GM19372 (cell line): ENCODE measurements around the gene LRRC17.
"Not testable (repeated sequence)": the region's sequence is repeated elsewhere in the genome, so short reads cannot be mapped to it uniquely, and the experiment has no call there.

ENCODE experiments used
- ATAC-seq: cut with Tn5 transposase; IDR thresholded peaks from one replicate; pipeline ENCODE4 v1.9.1; 2021; ENCODE audit warnings: mild to moderate bottlenecking, low read depth, moderate library complexity; ENCODE audit not compliant: unreplicated experiment

The LRRC17 gene

DNA sequence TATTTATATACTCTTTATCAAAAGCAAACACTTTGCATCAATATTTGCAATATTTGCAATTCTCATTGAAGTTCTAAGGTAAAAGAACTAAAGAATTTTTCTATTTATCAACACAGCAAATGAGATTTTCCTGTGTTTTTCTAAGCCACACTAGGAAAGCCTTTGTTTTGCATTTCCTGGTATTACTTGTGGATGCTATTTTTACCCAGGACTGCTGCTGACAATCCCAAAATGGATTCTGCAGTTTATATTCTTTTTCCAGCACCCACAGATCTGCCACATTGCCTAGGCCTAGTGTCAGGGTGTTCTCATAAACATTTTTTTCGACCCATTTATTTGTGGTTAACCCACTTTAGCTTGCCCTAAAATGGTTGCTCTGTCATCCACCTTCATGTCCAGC is 25.9 kb downstream of the LRRC17 start:
- no peak for ATAC-seq

DNA sequence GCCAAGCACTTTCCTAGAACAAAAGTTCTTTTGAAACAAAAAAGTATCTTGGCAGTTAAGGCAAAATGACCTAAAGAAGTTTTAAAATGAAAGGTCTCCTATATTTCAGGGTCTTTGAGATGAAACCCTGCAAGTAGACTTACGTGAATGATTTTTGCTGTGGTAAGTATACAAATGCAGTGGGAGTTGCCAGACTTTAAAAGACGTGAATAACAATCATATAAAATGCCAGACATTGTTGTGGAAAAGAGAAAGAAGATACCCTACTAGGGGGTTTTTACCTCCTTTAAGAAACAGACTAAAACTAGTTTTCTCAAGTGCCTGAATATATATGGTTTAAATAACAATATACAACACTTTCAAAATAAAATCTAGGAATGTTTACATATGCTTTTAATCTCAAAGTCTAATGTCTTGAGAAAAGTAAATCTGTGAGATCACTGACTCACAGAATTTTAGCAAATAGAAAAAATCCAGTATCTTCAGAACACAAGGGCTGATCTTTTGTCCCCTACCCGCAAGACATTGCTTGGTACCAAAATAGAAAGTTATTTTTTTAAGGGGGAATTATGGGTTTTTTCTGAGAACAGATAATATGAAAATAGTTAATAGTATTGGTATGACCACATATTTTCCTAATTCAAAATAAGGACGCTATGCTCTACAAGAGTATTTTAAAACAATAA is 29.5 kb downstream of the LRRC17 start:
- ATAC-seq = no peak

DNA sequence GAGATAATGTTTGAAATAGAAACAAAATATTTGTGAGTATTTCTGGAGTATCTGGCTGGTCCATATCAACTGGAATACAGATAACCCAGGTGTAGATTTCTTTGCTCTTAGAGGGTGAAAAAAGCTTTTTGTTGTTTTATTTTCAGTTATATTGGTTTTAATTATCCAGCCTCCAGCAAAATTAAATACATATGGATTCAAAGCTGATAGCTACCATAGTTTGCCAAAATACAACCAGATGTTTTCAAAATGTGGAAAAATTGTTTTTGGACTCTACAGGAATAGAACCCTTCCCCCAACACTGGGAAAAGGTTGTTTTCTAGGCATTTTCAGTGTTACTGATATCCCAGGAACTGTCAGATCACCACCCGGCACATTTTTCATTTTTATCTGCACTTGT is 30.1 kb downstream of the LRRC17 start:
- no peak for ATAC-seq

DNA sequence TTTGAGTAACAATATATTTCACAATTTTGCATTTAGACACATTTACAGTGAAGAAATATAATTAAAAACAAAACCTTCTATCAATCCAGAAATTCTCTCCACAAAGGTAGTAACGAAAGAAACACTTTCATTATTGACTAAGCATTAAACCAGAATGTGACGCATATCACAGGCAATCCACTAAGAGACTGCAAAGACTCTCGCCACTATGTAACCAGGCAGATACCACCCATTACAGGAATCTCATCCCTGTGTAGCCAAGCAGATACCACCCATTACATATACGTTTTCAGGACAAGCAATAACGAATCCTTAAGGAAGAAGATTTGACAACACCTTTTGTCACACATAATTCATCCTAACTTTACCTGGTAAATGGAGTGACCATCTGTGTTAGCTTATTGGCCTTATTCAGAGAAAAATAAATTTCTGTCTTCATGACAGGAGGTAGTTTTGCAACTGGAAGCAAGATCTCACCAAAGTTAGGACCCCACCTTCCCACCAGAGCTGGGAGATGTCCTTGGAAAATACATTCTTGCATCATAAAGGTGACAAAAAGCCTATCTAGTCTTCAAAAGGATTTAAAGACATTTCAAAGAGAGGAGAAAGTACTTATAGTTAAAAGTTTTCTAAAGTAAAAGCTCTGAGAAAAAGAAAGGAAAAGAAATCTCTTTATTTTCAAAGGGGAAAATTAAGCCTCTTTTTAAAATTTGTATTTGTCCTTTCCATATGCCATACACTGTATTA is 30.8 kb downstream of the LRRC17 start:
- ATAC-seq = no peak

DNA sequence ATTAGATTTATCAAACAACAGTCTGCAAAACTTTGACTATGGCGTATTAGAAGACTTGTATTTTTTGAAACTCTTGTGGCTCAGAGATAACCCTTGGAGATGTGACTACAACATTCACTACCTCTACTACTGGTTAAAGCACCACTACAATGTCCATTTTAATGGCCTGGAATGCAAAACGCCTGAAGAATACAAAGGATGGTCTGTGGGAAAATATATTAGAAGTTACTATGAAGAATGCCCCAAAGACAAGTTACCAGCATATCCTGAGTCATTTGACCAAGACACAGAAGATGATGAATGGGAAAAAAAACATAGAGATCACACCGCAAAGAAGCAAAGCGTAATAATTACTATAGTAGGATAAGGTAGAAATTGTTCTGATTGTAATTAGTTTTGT is 31.4 kb downstream of the LRRC17 start:
- no peak for ATAC-seq

DNA sequence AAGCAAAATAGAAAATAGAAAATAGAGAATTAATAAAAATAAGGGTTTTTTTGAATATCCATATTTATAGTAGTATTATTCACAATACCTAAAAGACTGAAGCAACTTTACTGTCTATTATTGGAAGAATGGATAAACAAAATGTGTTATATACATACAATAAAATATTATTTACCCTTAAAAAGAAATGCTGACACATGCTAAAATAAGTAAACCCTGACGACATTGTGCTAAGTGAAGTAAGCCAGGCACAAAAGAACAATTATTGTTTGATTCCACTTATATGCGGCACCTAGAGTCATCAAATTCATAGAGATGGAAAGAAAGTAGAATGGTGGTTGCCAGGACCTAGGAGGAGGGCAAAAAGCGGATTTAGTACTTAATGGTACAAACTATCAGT is 39.0 kb downstream of the LRRC17 start:
- ATAC-seq = no peak

DNA sequence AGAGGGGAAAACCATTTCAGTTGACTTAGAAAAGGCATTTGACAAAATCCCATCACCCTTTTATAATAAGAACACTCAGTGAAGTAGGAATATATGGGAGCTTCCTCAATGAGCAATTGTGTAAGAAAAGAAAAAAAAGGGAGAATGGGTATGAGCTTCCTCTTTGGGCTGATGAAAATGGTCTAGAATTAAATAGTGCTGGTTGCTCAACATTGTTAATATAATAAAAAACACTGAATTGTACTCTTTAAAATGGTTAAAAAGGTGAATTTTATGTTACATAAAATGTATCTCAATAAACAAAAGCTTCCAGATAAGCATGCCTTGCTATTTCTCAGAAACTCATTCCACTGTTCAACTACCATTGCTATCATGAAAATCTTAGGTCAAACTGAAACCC is 40.6 kb downstream of the LRRC17 start:
- ATAC-seq = no peak

DNA sequence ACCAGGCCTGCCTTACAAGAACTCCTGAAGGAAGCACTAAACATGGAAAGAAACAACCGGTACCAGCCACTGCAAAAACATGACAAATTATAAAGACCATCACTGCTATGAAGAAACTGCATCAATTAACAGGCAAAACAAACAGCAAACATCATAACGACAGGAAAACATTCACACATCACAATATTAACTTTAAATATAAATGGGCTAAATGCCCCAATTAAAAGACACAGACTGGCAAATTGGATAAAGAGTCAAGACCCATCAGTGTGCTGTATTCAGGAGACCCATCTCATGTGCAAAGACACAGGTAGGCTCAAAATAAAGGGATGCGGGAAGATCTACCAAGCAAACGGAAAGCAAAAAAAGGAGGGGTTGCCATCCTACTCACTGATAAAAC is 41.6 kb downstream of the LRRC17 start:
- not testable (repeated sequence) for ATAC-seq

DNA sequence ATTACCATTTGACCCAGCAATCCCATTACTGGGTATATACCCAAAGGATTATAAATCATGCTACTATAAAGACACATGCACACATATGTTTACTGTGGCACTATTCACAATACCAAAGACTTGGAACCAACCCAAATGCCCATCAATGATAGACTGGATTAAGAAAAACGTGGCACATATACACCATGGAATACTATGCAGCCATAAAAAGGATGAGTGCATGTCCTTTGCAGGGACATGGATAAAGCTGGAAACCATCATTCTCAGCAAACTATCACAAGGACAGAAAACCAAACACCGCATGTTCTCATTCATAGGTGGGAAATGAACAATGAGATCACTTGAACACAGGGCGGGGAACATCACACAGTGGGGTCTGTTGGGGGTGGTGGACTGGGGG is 45.2 kb downstream of the LRRC17 start:
- ATAC-seq = not testable (repeated sequence)

DNA sequence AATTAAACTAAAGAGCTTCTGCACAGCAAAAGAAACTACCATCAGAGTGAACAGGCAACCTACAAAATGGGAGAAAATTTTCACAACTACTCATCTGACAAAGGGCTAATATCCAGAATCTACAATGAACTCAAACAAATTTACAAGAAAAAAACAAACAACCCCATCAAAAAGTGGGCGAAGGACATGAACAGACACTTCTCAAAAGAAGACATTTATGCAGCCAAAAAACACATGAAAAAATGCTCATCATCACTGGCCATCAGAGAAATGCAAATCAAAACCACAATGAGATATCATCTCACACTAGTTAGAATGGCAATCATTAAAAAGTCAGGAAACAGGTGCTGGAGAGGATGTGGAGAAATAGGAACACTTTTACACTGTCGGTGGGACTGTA is 49.2 kb downstream of the LRRC17 start:
- not testable (repeated sequence) for ATAC-seq

DNA sequence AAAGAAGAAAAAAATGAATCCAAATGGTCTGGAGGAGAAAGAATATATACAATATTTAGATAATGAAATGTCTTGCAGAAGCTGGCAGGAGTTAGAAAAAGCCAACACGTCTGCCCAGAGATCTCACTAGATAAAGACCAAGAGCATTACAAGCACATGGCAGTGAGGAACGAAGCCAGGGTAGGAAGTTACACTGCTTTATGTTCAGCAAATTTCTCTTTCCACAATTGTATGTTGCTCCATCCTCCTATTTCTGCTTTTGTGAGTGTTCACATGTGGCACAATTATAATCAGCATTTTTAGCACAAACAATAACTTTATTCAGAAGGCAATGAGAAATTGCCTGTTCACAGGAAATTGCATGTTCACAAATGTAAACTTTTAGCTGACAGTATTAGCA is 53.7 kb downstream of the LRRC17 start:
- ATAC-seq = no peak

DNA sequence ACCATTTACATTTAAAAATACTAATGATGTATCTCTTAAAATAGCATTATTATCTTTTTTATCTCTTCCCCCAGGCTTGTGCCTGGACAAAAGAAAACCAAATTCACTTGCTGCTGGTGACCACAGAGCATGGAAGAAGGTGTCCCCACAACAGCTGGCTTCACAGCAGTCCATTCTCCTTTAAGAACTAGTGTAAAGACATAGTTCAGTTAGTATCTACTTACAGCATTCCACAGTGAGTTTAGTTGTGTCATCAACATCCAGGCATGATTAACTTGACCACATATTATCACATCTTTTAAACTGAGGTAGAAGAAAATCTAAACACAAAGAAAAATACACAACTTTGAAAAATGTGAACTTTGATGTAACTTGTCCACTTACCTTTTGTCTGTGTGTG is 55.0 kb downstream of the LRRC17 start:
- ATAC-seq = no peak

DNA sequence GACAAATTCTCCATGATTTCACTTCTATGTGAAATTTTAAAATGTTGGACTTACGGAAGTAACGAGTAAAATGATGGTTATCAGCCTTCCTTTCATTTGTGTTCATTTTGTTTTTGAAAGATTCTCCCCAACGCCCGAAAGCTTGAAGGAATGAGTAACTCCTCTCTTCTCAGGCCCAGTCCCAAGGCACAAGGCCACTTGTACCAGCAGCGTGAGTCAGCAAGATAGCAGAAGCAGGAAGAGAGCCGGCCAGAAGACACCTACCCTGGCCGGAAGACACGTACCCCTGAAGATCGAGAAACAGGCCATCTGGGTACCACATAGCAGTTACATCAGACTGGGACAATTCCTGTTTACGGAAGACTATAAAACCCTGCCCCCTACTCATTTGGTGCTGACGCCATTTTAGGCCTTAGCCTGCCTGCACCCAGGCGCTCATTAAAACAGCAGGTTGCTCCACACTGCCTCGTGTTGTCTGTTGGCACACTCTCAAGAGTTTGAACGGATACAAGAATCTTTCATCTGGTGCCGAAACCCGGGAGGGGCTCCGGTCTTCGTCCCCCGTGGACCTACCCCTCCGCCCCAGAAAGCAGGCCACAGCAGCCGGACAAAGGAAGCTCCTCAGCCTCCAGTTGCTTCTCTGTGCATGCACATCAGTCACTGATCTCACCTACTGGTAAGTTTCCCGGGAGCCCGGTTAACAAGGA is 60.4 kb downstream of the LRRC17 start:
- ATAC-seq = no peak

DNA sequence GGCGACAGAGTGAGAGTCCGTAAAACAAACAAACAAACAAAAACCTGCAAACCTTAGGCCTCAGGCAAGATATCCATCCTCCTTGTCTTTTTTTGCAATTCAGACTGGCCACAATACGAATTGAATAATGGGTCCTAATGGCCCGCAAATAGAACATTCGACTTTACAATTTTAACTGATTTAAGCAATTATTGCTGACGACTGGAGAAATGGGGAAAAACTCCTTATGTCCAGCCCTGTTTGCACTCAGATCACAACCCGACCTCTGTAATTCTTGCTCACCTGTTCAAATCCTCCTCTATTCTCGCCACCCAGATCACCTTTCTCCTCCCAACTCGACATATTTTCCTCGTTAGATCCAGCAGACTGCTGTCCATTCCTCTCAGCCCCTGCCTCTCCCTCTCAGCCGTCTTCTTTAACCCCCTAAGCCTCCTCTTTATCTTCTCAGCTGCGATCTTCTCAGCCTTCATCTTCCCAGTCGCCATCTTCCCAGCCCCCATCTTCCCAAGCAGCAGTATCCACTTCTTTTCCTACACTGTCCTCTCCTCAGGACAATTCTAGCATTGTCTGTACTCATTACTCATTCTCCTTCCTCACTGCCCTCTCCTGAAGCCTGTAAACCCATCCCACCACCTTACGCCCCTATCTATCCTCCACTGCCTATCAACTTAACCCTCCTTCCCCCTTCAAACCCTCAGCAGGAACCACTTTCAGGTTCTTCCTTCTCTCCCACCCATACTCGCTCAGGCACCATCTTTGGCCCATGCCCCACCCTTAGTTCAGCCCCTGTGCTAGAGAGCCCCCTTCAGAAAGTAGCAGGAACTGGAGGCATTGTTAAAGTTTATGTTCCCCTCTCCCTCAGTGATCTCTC is 61.8 kb downstream of the LRRC17 start:
- ATAC-seq = no peak

DNA sequence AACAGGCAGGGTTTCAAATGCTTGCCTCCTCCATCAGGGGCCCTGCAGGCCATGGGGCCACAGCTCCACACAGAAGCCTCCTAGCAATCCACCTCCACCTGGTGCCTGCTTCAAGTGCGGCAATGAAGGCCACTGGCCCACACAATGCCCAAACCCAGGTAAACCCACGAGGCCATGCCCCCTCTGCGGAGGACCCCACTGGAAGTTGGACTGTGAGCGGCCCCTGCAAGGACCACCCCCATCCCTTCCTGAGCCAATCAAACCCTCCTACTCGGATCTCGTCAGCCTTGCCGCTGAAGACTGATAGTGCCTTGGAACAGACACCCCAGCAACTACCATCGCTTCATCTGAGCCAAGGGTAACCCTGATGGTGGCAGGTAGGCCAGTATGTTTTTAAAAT is 63.1 kb downstream of the LRRC17 start:
- ATAC-seq = no peak

DNA sequence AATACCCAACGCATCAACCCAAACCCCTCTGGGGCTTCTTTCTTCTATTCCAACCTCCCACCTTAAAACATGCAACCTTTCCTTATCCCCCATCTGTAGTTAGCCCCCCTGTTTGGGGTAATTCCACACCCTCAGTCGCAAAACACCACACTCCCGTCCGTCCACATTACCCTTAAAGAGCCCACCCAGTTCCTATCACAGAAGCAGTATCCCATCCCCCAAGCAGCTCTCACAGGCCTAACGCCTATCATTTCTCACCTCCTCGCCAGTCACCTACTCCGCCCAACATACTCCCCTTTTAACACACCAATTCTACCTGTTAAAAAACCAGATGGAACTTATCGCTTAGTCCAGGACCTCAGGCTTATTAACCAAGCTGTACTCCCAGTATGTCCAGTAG is 63.7 kb downstream of the LRRC17 start:
- no peak for ATAC-seq

DNA sequence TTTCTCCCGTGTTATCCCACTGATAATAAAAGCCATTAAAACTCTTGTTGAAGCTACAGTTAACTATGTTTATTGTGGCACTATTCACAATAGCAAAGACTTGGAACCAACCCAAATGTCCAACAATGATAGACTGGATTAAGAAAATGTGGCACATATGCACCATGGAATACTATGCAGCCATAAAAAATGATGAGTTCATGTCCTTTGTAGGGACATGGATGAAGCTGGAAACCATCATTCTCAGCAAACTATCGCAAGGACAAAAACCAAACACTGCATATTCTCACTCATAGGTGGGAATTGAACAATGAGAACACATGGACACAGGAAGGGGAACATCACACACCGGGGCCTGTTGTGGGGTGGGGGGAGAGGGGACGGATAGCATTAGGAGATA is 64.8 kb downstream of the LRRC17 start:
- ATAC-seq = not testable (repeated sequence)

DNA sequence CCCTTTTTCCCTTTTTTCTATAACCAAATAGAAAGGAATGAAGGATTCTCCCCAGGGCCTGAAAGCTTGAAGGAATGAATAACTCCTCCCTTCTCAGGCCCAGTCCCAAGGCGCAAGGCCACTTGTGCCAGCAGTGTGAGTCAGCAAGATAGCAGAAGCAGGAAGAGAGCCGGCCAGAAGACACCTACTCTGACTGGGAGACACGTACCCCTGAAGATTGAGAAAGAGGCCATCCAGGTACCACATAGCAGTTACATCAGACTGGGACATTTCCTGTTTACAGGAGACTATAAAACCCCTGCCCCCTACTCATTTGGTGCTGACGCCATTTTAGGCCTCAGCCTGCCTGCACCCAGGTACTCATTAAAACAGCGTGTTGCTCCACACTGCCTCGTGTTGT is 65.5 kb downstream of the LRRC17 start:
- no peak for ATAC-seq

DNA sequence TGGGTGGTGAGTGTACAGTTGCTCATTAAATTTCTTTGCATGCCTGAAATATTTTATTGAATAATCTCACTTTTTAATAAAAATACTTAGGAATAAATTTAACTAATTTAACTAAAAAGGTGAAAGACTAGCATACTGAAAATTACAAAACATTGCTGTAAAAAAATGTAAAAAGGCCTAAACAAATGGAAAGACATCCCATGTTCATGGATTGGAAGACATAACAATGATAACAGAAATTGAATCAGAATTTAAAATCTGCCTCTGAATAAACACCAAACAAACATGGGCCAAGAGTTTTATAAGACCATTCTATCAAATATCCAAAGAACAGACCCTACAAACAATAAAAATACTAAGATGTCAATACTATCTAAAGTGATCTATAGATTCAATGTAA is 66.9 kb downstream of the LRRC17 start:
- no peak for ATAC-seq

DNA sequence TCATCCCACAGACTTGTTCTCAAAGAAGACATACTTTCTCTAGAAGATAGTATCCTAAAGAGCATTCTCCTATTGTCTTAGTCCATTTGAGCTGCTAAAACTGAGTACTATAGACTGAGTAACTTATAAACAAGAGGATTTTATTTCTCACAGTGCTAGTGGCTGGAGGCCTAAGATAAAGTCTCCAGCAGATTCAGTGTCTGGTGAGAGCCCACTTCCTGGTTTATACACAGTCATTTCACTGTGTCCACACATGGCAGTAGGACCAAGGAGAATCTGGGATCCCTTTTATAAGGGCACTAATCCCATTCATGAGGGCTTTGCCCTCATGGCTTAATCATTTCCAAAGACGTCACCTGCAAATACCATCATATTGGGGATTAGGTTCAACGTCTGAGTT is 68.7 kb downstream of the LRRC17 start:
- no peak for ATAC-seq

DNA sequence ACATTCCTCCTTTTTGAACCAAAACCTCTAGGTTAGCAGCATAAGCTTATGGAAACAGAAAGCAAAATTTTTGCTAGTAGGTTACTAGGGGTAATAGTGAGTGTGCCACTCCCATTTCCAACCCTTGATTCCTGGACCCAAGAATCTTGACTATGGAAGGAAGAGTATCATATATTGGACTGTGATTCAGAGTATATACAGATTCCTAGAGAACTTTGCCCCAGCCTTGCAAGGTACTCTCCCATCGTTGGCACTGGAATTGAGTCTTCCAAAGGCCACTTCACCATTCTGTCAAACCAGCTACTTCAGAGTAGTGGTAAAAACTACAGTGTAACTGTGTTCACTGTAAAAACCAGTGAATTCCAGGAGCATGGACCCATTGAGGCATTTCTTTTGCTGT is 69.4 kb downstream of the LRRC17 start:
- ATAC-seq = no peak
